Dedifferentiated amniotic fluid mesenchymal stem cell (primary cell): Measurements from ENCODE around the gene KCNIP3.

ENCODE experiments used
- DNase-seq: peaks from one replicate; pipeline ENCODE4 v3.0.0-alpha.2; 2016; ENCODE audit errors: extremely low spot score

Gene KCNIP3

DNA sequence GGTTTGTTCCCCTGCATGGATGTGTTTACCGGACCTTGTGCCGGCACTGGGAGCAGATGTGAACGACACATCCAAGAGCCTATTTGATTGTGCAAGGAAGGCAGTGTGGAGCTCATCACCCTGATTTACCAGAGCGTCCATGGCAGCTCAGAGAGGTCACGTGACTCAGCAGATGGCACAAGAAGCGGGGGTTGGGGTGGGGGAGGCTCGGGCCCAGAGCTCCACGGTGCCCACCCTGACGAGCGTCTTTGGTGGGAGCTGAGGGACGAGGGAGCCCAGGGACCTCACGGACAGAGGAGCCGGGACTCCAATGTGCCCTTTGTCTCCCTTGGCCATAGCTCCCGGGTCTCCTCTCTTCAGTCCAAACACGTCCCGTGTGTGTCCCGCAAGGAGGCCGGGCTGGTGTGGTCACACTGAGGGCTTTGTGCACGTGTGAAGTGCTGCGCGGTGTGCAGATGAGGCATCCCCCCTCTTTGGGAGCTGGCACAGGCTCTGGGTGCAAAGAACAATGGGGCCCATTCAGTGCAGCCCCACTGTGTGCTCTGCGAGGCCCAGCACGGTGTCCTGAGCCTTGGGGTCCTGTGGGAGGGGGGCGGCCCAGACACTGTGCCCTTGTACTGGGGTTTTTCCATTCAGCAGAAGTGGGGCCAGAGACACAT lies 15.5 kb downstream of the KCNIP3 start:
- no peak for DNase-seq

DNA sequence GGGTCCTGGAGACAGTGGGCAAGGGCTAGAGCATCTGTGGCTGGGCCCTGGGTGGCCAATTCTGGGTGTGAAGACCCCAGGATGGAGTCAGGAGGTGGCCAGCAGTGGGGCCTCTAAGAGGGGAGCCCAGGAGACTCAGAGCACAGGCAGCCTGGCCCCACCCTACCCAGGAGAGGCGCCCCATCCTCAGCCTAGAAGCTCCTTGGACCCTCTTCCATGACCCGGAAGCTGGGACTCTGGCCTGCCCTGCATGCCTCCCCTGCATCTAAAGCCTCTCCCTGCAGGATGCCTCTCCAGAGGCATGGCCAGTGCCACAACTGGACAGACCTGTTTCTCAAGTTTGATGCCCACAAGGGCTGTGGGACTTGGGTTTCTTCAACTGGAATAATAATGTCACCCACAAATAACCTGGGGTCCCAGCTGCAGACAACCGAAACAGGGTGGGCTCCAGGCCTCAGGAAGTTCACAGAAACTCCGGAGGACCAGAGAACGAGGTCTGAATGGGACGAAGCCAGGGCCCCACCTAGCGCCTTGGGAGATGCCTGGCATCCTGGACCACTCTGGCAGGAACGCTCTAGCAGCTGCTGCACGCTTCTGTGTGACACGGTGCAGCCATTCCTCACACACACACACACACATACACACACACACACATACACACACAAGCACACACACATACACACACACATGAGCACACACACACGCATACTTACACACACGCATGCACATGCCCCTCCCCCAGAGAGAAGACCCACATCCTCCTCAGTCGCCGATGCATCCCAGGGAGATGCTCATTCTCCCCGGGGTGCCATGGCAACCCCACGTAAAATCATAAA lies 16.4 kb downstream of the KCNIP3 start:
- no peak for DNase-seq

DNA sequence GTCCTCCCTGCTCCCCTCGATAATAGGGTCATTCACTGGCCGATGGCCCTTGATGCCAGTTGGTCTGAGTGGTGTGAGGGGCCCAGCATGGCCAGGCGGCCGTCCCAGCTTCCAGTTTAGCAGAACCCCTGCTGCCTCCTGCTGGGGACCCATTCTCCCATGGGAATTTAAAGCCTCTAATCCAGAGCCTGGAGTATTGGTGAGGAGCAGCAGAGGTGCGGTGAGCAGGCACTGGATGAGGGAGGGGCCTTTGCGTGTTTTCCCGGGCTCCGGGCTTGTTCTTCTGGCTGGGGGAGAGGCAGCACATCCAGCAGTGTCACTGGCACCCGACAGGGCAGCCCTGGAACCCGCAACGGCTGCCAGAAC lies 17.4 kb downstream of the KCNIP3 start:
- DNase-seq: no peak

DNA sequence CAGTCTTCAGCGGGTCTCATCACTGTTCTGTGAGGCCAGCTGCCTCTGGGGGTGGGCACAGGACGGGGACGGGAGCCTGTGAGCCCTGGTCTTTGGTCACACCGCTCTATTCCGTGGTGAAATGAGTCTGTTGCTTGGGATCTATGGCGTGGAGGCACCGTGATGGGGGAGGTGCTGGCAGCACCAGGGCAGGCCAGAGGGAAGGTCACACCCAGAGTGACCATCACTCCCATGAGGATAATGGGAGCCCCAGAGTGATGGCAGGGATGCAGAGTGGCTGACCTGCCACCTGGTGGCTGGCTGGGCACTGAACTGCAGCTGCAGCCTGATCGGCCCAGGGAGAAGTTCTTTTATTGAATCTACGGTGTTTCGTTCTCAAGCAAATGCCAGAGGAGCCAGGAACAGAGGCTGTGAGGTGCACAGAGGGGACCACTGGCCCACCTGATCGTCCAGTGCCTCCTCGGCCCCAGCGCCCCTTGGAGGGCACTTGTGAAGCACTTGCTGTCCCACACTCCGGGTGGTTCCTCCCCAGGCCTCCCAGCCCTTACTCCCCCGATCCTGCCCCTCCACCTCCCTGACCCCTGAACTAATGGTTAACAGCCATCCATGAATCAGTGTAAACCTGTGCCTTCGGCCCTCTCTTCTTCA lies 17.9 kb downstream of the KCNIP3 start:
- DNase-seq: no peak

DNA sequence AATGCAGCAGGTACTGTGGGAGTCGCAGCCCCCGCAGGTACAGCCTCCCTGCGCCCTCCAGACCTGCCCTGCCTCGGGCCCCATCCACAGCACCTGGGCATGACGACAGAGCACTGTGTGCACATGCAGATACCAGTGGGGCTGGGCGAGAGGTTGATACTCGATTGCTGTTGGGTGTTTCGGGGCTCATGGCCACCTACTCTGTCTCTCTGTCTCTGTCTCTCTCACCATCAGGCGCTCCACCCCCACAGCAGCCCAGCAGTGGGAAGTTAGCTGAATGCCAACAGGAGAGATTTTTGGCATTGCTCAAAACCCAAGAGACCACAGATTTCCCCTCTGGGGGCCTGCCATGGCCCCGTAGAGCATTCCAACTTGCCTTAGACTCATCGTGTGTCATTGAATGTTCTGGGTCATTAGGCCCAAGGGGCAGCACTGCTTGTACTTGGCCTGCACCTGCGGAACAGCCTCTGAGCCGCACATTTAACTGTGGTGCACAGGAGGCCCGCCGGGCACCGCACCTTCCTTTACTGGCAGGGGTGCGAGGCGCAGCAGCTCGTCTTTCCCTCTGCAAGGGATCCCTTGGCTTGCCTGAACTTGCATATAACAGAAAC lies 18.8 kb downstream of the KCNIP3 start:
- peak; percentile 26 for DNase-seq

DNA sequence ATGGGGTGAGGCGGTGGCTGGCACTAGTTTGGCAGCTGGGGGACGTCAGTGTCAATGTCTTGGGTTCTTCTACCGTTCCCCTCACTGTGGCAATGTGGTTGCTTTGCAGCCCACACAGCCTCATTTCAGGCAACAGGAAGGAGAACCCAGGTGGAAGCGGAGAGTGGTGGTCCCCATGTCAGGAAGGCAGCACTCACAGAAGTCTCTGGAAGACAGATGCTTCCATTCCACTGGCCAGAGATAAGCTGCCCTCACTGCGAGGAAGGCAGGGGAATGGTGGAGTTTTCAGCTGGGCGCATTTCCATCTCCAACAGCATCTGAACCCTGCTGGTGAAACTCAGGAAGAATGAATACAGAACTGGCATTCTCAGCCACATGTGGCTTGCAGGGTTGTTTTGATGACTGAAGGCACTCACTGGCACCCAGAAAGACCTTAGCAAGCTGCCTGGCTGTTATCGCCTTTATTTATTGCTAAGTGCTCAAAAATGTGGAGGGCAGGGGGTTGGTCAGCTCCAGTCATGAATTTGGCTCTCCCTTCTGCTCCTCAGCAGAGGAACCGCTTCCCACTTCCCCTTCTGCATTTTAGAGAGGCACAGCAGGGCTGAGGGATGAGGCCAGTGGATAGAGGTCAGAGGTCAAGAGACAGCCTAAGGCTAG lies 19.4 kb downstream of the KCNIP3 start:
- peak; percentile 27 for DNase-seq

DNA sequence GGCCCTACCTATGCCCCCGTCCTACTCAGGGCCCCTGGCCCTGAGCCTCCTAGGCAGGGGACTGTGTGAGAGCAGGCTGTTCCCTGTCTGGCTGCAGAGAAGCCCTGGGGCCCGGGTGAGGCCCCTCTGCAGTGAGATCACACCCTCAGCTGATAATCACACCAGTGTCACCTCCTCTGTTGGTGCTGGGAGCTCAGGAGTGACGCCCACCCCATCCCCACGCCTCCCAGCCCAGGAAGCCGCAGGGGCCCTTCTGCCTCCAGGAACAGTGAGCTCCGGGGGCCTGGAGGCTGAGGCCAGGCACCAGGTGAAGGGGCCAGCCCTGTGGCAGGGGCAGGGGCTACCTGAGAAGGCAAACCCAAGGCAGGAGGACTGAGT lies 20.0 kb downstream of the KCNIP3 start:
- no peak for DNase-seq

DNA sequence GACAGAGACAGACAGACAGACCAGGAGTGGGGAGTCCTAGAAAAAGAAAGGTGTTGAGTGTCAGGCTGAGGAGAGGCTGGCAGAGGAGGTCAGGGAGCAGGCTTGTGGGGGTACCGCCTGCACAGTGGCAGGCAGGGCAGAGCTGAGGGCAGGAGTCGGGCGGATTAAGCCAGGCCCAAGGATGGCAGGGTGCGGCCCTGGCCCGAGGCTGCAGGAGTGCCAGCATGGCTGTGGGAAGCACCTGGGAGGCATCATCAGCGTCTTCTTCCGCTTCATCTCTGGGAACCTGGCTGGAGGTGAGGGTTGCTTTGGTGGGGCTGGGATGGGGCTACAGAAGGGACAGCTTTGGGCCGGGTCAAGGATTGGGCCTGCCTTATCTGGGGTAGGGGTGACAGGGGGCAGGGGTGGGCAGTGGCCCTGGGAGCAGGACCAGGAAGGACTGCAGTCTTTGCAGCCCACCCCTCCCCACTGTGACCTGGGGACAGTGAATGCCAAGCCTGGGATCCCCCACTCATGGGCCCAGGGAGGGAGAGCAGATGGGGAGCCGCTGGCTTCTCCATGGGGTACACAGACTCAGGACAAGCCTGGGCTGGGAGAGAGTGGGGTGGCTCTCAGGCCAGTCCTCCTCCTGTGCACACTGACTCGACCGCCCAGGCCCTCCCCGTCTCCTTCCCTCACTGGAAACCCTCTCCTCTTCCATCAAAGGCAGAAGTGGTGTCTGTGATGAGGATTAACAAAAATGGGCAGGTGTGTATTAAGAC lies 20.7 kb downstream of the KCNIP3 start:
- DNase-seq: no peak

DNA sequence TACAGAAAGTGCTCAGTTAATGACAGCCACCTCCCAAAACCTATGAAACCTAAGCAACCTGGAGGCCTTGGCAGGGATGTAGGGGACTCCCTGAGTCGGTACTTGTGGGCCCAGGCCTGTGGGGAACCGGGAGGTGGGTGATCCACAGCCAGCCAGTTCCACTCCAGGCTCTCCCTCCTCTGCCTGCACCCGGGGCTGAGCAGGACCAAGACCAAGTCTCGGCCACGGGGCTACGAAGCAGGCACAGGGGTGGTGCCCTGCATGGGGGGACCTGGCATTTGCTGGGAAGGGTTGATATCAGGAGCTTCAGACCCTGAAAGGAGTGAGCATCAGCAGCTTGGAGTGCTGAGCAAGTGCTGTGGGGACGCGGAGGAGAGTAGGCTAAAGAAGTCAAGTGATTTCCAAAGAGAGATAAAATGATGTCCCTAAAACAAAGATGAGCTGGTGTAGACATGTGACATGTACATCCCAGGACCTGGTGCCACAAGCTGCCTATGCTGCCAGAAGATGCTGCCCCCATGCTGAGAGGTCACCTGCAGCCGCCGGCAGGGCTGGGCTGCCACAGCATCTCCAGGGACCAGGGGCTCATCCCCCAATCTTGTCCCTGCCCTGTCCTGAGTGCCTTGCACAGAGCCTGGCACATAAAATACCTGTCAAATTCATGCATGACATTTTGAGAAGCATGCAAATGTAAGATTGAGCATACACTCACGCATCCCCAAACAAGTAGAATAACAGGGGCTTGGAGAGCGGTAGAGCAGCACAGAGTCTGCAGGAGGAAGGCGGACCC lies 21.5 kb downstream of the KCNIP3 start:
- DNase-seq: no peak

DNA sequence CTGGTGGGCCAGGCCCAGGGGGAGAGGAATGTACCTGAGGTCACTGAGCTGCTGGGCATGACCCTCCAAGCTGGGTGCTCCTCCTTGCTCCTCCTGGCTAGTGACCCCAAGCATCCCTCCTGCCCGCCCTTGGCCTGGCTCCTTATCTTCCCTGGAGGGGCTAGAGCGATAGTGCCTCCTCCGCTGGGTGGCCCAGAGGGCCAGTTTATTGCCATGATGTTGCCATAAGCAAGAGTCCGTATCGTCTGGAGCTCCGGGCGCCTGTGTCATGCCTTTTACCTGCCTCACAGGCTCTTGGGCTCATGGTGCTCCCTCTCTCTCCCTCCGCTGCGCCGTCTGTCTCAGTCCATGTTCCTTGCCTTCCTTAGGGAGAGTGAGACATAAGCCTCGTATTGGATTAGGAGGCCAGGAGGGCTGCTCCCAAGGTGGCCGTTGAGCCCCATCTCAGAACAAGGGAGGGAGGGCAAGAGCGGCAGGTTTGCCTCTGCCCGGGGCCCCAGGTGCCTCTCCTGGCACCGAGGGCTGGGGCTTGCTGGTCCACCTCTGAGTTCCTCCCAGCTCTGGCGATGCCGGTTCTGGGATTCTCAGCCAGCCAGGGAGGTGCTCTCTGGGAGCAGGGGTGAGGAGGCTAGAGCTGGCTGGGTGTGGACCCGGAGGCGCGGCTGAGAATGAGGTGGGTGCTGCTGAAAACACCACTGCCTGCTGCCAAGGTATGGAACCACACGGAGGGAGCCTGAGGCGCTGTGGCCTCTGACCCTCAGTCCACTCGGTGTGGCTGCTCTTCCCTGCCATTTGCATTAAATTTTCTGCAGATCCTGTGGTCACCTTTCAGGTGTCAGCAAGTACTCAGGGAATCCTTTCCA lies 22.6 kb downstream of the KCNIP3 start:
- DNase-seq: no peak

DNA sequence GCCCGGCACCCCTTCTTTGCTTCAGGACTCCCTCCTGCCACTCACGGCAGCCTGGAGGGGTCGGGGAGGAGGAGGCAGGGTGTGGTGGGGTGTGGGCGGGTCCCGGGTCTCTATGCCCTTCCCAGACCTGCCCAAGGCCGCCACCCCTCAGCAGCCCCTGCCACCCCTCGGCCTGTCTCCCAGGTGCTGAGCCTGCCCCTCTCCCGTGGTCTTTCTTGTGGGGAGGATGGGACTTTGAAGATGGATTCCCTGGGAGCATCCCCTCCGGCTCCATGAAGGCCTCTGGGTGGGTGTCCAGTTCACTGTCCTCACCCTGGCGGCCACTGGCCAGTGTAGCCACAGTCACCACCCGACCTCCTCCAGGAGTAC lies 23.2 kb downstream of the KCNIP3 start:
- DNase-seq: no peak

DNA sequence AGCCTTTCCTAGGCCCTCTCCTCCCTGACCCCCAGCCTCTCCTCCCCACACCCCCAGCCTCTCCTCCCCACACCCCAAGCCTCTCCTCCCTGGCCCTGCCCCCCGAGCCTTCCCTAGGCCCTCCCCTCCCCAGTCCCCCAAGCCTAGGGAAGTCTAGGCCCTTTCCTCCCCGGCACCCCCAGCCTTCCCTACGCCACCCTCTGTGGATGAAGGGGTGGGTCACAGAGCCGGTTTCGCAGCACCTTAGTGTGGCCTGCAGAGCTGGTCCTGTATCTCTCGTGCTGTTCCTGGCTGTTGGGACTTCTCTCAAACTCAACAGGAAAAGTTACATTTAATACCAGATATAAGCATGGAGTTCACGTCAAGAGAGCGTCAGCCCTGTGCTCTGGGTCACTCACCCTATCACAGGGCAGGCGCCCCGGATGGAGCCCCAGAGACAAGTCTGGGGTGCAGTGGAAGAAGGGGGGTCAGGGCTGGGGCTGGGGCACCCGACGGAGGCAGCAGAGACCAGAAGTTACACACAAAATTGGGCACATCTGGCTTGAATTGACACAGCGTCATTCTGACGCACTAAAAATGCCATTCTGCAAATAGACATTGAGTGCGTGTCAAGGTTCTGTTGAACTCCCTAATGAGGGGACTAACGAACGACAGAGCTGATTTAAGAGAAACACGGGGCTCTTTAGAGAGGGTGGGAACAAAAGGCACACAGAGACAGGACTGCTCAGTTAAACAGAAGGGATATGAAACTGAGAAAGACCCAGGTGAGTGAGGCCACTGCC lies 24.0 kb downstream of the KCNIP3 start:
- DNase-seq: no peak

DNA sequence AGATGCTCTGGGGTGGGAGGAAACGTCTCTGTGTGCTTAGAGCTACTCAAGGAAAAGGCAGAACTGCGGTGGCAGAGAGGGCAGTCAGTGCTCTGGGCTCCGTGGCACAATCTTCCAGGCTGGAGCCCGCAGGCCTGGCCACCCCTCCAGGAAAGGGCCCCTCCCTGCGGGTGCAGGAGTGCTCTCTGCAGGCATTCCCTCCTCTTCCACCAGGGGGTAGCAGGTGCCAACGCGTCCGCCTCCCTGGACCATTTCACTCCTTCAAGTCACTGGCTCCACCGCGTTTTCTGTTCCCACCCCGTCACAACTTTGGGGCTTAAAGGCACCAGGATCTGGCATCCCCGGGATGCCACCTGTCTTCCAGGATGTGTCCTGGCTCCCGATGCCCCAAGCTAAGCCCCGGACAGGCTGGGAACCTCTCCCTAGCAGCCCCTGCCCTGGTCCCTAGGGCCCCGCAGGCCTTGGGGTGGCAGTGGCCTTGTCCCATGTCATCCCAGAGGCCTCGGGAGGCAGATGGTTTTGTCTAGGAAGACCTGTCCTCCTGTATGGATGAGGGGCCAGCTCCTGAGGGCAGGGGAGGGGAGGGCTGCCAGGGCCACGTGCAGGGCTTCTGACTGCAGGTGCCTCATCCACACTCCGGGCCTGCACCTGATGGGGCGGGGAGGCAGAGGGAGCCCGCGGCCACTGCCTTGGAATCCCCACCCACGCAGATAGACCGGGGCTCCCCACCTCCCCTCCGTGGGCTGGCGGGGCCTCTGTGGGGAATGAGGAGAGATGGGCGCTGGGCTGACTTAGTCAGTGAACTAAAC lies 26.4 kb downstream of the KCNIP3 start:
- DNase-seq: no peak

DNA sequence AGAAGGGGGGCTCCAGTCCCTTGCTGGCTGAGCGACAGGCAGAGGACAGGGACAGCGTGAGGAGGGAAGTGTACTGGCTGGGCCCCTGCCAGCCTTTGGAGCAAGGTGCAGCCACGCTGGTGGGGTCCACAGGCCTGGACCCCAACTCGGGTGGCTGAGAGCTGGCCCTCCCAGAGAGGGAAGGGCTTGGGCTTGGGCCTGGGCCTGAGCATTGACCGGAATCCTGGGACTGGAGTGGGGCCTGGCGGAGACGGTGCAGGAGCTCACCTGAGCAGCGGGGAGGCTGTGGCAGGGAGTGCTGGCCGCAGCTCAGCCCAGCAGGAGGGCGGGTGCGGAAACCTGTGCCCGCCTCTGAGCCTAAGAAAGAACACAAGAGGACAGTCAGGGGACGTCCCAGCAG lies 27.9 kb downstream of the KCNIP3 start:
- DNase-seq: no peak

DNA sequence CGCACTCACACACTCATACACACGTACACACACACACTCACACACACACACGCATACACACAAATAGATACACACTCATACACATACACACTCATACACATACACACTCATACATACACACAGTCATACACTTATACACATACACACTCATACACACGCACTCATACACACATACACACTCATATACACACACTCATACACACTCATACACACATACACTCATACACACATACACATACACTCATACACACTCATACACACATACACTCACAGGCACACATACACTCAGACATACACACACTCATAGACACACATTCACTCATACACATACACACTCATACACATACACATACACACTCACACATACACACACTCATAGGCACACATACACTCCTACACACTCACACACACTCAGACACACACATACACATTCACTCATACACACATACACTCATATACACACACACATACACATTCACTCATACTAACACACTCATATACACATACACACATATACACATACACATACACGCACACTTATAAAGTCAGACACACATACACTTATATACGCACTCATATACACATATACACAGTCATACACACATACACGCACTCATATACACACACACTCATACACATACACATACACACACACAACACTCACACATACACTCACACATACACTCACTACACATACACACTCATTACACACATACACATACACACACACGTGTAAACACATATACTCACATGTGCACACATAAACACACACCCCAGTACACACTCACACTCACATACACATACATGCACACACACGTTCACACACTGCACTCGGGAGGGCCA lies 28.7 kb downstream of the KCNIP3 start:
- no peak for DNase-seq

DNA sequence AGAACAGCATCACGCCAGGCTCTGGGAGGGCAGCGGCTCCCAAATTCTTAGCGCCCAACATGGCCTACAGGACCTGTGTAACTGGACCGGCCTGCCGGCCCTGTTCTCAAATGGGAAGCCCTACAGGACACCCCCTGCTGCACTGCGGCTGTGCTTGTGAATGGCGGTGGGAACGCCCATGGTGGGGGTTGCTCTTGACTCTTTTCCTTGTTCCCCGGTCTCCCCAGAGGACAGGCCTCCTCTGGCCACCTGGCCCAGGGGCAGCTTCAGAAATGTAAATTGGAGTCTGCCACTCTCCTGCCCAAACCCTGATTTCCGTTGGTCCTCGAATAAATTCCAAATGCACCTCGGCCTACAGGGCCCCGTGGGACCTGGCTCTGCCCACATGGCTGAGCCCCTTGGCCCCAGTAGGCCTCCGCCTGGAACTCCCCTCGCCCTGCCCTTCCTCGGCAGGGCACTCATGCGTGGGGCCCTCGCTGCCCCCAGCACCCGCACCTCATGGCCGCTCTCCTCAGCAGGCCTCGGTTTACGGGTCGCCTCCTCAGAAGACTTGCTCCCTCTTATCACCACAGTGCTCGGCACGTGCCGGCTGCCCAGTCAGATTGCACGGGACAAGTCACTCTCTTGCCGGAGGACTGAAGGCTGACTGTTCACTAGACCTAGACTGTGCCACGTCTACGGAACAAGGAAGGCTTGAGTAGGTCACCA lies 29.4 kb downstream of the KCNIP3 start:
- DNase-seq: no peak
